Measurements from ENCODE around the gene CUL4A.

GRCh38 chr13:113220877-113221276 is 11.5 kb downstream of the CUL4A start:
- TF ChIP-seq CREB5 (CRISPR knock-in tag; IDR thresholded peaks at IDR 0.05; ENCODE audit: low read depth): no peak
- TF ChIP-seq PATZ1 (CRISPR knock-in tag; IDR thresholded peaks at IDR 0.05; ENCODE audit: borderline replicate concordance): no peak
- TF ChIP-seq ZFP30 (CRISPR knock-in tag; IDR thresholded peaks at IDR 0.05): no peak
- TF ChIP-seq ISL1 (CRISPR knock-in tag; IDR thresholded peaks at IDR 0.05): no peak

All from SK-N-SH treated with all-trans-retinoic acid at 6 μM for 48 hours (cell line).